HG02840 (cell line): ENCODE data around the gene TMEM18.

Experiments used
- ATAC-seq: cut with Tn5 transposase; IDR thresholded peaks from one replicate; pipeline ENCODE4 v1.9.1; 2021; ENCODE audit warnings: mild to moderate bottlenecking, moderate library complexity, moderate number of reproducible peaks; ENCODE audit not compliant: unreplicated experiment, low FRiP score

The TMEM18 gene

DNA sequence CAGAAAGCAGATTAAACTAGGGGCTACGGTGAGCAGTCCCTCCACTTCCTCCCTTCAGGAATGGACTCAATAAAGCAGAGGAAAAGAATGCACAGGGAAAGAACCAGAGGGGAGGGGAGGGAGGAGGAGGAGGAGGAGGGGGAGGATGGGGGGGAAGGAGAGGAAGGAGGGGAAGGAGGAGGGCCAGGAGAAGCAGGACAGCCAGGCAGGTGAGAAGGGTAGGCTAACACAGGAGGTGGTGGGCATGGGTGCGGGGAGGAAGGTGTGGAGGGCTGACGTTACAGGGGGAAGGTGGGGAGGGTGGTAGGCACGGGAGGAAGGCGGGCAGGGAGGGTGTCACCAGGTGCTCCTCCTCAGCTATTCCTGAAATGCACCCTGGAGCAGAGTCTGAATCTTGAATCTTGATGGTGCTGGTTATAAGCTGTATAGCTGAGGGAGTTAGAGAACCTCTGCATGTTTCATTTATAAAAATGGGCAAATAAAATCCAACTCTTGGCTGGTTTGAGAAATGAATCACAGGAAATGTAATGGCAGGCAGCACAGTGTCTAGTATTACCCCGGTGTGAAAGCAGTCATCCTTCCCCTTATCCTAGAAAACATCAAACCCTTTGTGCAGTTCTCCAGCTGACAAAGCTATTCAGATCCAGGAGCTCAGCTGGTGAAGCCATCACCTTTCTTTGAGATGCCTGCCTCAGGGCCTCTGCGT is 3.4 kb downstream of the TMEM18 start:
- ATAC-seq, result no peak

GRCh38 chr2:673016-673415 is 4.2 kb downstream of the TMEM18 start:
- no peak for ATAC-seq

DNA sequence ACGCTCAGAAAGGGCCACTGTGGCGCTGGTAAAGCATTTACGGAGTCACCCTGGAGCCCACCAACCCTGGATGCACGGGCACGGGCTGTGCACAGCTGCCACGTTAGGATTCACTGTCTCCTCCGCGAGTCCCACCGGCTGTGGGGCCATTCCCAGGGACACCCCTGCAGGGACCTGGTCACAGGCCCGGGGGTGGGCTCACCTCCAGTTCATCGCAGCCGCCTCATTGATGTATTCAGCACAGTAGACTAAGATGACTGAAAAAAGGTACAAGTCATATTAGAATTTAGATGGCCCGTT is 4.7 kb downstream of the TMEM18 start:
- ATAC-seq, result no peak

GRCh38 chr2:671787-672605 is 5.2 kb downstream of the TMEM18 start:
- ATAC-seq, result no peak

DNA sequence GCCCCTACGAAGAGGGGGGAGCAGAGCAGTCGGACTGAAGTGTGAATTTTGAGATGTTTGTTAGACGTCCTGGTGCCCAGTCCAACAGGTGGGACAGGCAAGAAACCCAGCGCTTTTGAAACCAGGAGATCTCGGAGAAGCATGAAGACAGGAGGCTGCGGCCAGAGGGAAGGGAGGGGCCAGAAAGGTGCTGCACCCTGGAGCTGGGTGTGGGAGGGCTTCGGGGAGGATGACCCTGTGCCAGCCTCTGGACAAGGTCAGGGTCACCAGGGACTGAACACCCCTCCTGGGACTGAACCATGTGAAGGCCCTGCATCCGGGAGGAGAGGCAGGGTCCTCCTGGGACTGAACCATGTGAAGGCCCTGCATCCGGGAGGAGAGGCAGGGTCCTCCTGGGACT is 6.1 kb downstream of the TMEM18 start:
- ATAC-seq, result no peak

DNA sequence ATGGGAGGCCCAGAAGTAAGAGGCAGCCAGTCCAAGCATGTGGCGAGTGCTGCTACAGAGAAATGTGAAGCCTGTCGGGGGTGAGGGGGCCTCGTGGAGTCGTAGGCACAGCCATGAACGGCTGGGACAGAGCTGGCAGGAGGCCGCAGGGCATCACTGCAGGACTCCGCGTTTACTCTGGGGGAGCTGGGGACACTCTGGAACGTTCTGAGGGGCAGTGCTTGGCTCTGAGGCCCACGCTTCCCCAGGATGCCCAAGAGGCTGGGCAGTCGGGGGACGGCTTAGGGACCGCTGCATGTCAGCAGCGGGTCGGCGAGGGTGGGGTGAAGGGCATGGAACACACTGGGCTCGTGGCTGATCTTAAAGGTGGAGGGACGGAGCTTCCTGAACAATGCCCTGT is 6.6 kb downstream of the TMEM18 start:
- ATAC-seq, result no peak

DNA sequence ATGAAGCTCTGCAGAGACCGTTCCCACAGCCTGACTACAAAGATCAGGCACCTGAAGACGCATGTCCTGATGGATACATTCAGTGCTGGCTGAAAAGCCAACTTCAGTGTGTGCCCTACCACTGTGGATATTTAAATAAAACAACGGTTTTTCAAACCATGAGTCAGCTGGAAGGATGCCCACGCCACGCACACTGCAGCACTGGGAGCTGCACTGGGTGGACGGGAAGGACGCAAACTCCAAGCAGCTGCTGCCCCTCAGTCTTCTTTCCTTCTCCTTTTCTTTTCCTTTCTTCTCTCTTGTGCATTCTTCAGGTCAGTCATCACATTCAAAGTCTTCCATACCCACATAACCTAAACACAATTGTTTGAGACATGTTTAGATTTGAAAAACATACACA is 7.9 kb downstream of the TMEM18 start:
- no peak for ATAC-seq

DNA sequence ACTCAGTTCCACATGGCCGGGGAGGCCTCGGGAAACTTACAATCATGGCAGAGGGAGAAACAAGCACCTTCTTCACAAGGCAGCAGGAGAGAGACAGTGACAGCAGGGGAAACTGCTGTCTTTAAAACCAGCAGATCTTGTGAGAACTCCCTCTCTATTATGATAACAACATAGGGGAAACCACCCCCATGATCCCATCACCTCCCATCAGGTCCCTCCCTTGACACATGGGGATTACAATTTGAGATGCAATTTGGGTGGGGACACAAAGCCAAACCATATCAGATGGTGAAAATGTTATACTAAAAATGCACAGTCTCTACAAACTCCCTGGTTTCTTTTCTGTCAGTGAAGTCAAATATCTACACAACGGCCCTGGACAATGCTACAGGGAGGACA is 9.2 kb downstream of the TMEM18 start:
- ATAC-seq, result no peak

DNA sequence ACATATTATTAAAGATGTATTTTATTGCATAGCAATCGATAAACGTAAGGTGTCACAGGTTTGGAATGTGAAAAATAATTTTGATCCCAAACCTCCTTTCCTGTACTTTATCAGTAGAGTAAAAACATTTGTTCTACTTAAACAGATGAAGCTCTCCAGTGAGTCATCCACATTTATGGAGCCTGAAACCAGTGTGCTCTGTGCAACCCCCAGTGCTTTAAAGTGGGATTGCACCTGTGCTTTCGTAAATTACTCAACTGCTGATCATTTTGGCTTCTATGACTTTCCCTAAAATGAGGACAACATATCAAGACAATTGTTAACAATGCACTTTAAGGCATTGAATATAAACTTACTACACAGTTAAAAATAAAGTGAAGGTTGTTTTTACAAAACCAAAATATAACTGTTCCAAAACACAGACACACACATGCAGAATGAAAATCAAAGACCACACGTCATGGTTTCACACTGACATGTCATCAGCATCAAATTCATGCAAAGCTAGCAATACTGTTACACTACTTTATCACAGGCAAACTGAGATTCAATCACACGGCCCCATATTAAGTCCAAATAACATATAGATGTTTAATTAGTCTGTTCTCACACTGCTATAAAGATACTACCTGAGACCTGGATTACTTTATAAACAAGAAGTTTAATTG is 9.7 kb downstream of the TMEM18 start:
- no peak for ATAC-seq

GRCh38 chr2:666441-666840 is 10.8 kb downstream of the TMEM18 start:
- ATAC-seq, result no peak

- no peak for ATAC-seq
Observed at GRCh38 chr2:665340-666073, 11.7 kb downstream of the TMEM18 start.

DNA sequence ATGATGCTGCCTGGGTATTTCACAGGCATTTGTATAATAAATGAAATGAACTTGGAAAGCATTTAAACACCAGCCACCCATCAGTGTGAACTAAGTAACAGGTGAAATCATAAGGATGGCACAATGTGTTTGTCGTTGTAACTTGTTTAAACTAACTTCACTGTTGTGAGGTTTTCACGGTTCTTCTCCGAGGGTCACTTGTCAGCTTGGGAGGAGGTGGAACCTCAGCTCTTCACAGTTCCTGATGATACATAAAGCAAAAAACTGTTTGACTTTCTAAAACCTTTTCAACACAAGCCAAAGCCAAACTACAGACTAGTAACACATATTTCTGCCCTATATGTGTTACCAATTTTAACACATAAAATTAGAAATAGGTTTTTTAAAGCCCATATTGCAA is 13.1 kb downstream of the TMEM18 start:
- no peak for ATAC-seq

- ATAC-seq, result no peak
Observed at GRCh38 chr2:663221-663620, 14.0 kb downstream of the TMEM18 start.

DNA sequence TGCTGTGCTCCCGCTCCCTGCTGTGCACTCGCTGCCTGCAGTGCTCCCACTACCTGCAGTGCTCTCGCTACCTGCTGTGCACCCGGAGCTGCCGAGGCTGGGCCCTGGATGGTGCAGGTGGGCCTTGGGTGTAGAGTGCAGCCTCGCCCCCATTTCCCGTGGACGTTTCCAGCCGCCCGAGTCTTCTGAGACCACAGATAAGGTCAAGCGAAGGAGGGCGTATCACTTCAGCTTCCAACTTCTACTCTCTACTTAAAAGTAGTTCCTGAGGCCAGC is 15.9 kb downstream of the TMEM18 start:
- ATAC-seq, result no peak

DNA sequence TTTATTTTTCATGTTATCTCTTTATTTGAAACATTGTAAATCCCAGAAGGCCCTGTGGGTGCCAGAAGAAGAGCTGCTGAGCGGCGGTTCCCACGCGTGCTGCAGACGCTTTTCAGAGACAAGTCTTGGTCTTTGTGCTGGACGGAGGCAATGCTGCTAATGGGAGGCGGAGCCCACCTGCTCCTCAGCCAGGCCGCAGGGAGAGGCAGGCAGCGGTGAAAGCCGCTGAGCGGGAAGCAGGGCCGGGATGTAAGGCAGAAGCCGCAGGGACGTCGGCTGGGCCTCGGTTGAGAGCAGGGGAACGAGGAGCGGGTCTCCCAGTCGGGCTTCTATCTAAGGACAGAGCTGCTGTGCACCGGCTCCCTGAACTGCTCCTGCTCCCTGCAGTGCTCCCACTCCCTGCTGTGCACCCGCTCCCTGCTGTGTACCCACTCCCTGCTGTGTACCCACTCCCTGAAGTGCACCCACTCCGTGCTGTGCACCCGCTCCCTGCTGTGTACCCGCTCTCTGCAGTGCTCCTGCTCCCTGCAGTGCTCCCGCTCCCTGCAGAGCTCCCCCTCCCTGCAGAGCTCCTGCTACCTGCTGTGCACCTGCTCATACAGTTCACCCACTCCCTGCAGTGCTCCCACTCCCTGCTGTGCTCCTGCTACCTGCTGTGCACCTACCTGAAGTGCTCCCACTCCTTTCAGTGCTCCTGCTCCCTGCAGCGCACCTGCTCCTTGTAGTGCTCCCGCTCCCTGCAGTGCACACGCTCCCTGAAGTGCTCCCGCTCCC is 16.4 kb downstream of the TMEM18 start:
- no peak for ATAC-seq

GRCh38 chr2:660029-660428 is 17.2 kb downstream of the TMEM18 start:
- no peak for ATAC-seq

DNA sequence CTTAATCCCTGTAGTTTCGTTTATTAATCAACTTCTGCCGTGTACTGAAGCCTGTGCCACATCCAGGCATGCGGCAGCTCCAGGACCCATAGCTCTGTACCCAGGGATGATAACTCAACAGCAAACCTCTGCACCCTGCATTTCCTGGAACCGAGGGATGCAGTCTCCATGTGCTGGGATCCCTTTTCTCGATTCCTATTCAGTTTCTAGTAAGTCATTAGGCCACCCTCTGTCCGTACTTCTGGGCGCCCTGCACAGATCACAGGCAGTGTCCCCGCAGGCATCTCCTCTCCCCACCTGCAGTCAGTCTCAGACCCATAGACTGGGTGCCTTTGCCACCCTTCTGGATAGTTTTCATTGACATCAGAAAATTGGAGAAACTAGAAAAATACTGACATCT is 18.8 kb downstream of the TMEM18 start:
- ATAC-seq, result no peak

DNA sequence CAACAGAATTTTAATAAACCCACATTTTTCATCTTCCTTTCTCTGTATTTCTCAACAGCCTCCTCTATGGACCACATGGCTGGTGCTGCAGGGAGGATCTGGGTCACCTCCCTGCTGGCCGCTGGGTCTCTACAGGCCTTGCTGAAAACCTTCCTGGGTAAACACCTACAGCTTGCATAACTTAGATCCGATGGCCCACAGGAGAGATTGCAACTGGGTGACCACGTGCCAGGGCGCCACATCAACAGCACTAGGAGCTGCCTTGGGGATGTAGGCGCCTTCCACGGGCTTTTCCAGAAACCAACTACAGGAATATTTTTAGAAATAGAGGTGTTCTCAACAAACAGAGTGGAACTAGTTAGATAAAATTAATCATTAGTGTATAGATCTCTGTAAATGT is 19.4 kb downstream of the TMEM18 start:
- no peak for ATAC-seq

- ATAC-seq, result no peak
Observed at GRCh38 chr2:656676-657075, 20.5 kb downstream of the TMEM18 start.

DNA sequence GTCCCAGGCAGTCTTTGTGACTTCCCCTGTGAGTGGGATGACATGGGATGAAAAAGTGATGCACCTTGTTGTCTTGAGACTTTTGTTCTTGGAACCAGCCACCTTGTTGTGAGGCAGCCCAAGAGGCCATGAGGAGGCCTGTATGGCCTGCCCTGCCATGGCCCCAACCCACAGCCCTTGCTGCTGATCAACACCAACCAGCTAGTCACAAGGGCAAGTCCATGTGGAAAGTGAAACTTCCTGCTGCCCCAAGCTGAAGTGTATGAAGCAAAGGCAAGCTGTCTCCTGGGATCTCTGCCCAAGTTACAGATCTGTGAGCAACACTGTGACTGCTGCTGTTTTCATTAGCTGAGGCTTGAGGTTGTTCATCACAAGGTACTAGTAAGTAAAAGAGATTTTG is 21.6 kb downstream of the TMEM18 start:
- no peak for ATAC-seq

DNA sequence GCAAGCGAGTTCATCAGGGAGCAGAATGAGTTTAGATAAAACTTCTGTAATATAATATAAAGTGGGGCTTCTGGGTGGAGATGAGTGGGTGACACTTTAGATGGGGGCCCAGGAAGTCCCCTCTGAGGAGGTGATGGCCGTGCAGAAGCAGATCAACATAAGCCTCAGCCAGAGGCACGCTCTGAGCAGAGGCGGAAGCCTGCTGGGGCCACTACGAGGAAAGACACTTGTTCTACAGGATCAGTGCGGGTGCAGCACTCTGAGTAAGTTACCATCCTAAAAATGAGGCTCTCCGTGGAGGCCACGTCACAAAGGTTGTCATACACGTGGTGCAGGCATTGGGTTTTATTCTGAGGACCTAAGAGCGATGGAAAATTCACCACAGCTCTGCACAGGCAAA is 22.3 kb downstream of the TMEM18 start:
- no peak for ATAC-seq
